NCI-H2227 treated with DMSO at 0.1 percent for 48 hours (cell line): ENCODE data around the gene CD248.
"Not testable (repeated sequence)": the region's sequence is repeated elsewhere in the genome, so short reads cannot be mapped to it uniquely, and the experiment has no call there.

Experiments
- DNase-seq: peaks from one replicate; lab custom pipeline; 2025; lab: John Stamatoyannopoulos, UW

The CD248 gene

DNA sequence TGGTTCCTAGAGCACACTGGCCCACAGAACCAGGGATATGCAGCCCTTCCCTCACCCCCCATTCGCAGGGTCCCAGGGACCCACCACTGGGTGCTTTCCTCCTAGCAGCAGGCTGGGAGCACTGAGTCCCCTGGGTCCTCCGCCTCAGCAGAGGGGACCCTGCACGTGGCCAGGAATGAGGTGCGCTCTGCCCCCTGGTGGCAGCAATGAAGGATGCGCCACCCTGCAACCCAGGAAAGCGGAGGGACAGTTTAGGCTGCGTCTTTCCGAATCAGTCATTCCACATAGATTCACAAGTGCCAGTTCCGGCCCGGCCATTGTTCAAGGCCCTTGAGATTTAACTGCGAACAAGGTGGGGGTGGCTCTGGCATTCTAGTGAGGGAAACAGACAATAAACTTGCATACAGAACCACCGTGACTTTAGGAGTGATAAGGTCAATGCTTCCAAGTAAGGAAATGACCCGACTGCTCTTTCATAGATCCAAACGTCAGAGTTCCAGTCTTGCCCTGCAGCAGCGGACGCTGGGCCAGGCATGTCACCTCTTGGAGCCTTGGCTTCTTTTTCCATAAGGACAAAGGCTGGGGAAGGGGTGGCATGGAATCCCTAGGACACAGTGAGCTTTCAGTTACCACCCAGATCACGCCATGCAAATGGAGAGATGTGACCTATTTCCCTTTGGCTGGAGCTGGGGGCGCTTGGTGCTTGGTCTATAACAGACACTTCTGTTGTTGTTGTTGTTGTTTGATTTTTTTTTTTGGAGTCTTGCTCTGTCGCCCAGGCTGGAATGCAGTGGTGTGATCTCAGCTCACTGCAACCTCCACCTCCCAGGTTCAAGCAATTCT, 11.7 kb upstream of the CD248 start:
- DNase-seq: peak; percentile 46

DNA sequence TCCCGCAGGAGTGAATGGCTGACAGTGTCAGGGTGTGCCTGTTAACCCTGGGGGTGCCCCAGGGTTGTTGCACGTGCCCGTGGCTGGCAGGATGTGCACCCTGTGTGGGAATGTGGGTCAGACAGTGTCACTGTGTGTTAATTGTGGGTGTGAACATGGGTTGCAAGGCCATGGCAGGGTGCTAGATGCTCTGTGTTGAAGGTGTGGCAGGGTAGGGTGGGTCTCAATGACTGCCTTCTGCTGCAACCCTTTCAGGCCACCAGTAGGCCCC, 11.1 kb upstream of the CD248 start:
- DNase-seq: no peak

DNA sequence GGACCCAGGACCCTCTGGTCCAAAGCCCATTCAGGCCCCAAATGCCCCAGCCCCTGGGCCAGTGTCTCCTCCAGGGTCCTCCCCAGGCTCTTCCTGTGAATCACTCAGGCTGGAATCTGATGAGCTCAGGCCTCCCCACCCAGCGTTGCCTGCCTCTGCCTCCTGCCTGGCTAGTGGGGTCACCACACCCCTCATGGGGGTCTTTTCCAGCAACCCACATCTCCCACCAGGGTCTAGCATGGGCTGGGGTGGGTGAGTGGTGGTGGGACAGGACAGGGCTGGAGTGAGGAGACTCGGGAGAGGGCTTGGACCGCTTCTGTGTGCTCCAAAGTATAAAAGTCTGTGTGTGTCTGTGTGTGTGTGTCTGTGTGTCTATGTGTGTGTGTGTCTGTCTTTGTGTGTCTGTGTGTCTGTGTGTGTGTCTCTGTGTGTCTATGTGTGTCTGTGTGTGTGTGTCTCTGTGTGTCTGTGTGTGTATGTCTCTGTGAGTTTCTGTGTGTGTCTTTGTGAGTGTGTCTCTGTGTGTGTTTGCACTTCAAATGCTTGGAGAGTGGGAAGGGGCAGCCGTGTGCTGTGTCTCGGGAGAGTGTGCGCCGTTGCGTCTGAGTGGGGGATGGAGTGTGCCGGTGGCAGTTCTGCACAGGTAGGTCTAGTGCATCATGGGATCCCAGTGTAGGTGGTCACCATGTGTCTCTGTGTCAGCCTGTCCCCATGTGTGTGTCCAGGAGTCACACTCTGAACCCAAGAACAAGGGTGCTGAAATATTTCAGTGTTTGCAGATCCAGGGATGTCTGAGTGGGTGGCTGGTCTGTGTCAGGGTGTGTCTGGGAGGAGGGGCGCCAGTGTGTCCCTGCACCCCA, 10.6 kb upstream of the CD248 start:
- no peak for DNase-seq

DNA sequence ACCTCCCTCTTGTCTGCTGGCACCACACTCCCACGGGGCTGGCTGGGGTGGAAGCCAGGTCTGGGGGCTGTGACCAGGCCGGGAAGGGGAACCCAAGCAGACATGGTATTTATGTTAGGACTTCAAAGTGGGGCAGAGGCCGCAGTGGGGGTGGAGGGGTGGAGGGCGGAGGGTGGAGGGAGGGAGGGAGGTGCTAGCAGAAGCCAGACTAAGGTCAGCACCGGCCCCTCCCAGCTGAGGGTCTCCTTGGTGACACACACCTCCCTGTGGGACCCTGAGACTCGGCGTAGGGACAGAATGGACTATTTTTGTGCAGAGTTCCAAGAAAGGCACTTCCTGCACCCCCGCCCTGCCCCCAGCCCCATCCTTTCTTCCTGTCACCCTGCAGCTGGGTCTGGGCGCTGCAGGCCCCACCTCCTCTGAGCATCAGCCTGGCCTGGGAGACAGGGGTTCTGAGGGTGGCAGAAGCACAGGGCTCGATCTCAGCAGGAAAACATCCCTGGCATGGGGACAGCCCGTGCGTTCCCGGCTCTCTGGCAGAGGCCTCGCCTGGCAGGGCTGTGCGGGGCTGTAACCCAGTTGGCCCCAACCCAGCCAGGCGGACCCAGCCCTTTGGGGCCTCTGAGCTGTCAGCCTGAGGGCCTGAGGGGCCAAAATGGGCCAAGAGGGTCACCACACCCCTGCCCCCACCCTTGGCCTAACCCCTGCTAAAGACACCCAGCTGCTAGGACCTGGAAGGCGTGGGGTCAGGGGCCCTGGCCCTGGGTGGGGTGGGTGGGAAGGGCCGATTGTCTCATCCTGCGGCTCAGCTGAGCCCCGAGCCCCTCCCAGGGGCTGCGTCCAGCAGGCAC, 9.6 kb upstream of the CD248 start:
- no peak for DNase-seq

DNA sequence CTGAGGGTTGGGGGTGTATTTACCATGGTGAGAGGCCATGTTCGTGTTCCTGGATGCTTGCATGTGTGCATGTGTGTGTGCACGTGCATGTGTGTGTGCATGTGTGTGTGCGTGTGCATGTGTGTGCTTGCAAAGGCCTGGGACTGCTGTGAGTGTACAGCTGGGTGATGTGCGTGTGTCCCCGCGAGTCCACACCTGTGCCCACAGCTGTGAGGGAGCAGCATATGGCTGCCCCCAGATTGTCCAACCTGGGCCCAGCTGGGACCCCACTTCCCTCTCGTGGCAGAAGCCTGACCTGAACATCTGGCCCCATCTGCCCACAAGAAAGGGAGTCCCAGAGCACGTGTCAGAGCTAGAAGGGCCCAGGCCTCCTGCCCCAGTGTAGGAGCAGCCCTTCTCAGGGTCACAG, 8.4 kb upstream of the CD248 start:
- no peak for DNase-seq

DNA sequence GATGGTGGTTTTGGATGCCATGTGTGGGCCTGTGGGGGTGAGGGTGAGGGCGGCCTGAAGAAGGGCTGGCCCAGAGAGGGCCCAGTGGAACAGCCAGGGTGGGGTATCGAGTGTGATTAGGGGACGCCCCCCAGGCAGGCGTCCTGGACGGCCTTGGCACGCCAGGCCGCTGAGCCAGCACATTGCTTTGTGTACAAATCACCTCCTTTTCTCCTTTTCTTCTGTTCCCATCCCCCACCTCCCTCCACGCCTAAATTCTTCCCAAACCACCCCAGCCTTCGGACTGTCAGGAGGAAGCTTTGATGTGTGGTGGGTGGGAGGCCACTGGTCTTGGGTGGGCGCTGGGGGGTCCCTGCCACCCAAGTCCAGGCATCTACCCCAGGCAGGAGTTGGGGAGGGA, 7.8 kb upstream of the CD248 start:
- DNase-seq: no peak

DNA sequence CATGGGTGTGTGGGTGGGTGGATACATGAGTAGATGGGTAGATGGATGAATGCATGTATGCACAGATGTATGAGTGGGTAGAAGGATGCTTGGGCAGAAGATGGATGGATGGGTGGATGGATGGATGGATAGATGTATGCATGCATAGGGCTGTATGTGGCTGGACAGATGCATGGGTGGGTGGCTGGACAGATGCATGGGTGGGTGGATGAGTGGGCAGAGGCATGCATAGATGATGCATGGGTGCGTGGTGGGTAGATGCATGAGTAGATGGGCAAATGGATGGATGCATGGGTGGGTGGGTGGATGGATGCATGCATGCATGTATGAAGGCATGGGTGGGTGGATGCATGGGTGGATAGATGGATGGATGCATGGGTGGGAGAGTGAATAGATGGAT, 6.8 kb upstream of the CD248 start:
- DNase-seq: no peak

DNA sequence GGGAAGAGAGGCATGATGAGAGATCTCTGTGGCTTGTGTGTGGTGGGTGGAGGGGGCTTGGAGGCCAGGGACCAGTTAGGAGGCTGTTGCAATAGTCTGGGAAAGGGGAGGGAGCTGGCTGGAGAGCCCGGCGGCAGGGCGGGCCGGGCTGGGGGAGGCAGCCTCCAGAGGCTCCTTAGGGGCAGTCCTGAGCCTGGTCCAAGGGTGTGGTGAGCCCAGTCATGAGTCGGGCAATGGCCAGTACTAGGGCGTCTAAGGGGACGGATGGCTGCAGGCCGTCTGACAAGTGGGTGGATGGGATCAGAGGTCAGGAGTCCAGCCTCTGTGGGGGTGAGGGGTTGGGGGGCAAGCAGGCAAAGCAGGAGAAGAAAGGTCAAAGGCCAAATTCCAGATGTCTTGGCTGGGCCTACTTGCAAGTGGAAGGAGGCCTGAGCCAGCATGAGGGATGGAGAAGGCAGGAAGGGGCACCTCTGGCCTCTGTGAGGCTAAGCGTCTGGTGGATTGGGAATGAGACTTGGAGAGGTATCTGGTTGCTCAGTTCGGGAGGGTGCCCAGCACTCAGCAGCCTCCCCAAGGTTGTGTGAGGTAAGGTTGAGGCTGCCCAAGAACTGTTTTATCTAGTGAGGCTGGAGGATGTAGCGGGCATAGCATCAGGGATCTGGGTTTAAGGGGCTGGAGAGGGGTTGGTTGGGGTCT, 6.0 kb upstream of the CD248 start:
- DNase-seq: no peak

DNA sequence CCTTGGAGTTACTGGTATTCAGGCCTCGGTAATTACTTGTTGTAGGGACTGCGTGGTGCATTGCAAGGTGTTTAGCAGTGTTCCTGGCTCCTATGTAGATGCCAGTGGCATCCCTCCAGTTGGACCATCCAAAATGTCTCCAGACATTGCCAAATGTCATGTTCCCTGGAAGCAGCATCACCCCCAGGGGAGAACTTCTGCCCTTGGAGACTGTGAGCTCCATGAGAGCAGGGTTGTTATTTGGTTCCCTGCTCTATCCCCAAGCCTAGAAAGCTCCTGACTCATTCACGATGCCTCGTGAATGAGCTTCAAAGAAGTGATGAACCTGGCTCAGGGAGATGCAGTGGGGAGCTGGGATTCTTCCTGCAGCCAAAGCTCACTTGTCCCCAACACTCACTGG, 4.8 kb upstream of the CD248 start:
- no peak for DNase-seq

DNA sequence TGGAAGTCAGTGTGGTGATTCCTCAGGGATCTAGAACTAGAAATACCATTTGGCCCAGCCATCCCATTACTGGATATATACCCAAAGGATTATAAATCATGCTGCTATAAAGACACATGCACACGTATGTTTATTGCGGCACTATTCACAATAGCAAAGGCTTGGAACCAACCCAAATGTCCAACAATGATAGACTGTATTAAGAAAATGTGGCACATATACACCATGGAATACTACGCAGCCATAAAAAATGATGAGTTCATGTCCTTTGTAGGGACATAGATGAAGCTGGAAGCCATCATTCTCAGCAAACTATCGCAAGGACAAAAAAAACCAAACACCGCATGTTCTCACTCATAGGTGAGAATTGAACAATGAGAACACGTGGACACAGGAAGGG, 3.9 kb upstream of the CD248 start:
- DNase-seq: not testable (repeated sequence)

DNA sequence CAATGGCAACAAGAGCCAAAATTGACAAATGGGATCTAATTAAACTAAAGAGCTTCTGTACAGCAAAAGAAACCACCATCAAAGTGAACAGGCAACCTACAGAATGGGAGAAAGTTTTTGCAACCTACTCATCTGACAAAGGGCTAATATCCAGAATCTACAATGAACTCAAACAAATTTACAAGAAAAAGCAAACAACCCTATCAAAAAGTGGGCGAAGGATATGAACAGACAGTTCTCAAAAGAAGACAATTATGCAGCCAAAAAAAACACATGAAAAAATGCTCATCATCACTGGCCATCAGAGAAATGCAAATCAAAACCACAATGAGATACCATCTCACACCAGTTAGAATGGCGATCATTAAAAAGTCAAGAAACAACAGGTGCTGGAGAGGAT, 3.4 kb upstream of the CD248 start:
- DNase-seq: not testable (repeated sequence)

DNA sequence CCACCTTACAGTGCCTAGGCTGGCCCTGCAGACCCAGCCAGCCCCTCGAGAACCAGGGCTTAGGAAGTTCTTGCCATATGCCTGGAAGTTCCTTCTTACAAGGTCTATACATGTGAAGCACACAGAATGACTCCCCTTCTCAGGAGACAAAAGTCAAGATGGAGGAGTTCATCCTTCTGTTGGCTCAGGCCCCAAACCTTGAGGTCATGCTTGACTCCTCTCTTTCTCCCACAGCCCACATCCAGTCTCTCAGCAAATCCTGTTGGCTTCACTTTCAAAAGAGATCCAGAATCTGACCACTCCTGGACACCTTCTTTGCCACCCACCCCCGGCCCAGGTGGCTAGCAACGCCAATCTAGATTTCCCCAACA, 1.7 kb upstream of the CD248 start:
- no peak for DNase-seq

DNA sequence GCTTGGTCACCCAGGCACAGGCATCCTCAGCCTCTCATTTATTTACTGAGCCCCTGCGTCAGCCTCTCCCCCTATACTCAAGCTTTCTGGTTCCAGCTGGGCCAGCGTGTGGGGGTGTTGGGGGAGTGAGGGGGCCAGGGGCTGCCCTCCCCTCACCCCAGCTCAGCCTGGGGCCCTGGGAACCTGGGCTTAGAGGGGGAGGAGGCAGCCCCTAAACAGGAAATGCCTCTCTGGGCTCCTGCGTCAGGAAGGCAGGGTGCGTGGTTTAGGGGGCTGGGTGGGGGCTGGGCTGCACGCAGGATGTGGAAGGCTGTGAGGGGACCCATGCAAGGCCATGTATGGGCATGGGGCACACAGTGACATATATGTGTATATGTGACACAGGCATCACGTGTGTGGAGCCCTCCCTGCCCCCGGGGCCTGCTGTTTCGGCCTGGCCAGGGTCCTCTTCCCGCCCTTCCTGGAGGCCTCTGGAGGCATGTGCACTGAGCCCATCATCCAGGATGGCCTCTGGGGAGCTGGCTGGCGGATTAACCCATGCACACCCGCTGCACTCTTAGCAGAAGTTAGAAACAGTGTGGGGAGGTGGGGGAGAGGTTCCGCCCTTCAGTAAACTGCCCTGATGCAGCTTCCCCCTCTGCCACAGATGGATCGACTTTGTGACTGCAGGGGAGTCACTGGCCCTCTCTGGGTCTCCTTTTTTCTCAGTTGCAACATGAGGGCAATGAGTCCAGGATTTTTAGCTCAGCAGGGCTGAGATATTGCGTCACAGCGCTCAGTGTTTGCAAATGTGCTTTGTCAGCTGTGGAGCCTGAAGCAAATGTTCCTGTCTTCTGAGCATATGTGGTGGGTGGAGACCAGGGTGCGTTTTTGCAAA, 1.1 kb upstream of the CD248 start:
- DNase-seq: no peak

DNA sequence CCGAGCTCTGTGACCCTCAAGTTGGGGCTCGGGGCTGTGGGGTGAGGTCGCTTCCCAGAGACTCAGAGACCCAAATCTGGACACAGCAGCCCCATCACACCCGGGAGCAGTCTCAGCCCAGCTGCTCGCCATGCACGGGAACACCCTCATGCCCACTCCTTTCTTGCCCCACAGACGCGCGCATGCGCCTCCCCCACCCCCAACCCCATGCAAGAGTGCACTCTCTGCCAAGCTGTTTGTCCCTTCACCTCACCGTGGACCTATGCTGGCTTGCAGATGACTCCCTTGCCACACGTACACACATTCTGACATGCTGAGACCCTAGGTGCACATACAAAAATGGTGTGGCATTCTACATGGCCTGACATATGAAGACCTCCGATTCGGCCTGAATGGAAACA, 478 bp upstream of the CD248 start:
- DNase-seq: no peak

DNA sequence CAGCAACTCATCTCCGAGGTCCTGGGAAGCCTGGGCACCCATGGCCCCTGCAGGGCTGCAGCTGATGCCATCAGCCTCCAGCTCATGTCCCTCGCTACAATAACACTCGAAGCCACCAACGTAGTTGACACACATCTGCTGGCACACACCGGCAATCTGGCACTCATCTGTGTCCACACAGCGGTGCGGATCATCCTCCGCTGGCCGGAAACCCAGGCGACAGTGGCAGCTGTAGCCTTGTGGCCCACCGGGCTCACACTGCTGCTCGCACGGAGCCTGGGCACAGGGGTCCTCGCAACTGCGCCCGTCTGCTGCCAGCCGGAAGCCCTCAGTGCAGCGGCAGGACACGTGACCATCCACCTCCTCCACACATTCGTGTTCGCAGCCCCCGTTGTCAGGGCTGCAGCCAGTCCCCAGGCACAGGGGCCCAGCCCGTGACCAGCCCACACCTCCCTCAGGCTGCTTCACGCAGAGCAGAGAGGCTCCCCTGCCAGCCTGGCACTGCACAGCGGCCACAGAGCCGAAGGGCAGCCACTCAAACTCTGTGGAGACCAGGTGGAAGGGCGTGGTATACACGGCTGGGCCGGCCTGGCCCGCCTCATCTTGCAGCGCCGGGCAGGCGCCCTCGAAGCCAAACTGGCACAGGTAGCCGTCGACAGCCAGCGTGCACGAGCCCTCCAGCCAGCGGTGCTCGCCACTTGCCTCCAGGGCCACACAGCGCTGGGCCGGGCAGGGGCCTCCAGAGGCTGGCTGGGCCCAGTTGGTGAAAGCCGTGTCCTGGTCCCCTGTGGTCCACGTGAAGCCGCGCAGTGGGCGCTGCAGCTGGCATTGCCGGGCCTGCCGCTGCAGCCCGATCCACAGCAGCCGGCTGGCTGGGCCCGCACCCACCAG, 678 bp downstream of the CD248 start:
- DNase-seq: no peak

DNA sequence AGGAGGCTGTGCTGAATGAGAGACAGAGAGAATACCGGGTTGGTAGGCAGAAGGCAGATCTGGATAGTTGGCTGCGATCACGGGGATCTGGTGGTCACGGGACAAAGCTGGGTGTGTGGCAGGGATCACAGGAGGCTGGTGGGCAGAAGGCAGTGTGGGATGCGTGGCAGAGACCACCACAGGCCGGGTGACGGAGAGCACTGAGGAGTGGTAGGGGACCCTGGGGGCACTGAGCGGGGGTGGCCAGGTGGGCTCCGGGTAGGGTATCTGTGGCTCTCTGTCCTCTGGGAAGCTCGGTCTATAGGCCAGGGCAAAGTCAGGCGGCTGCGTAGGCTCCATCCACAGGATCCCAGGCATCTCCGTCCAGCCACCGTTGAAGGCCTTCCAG, 1.4 kb downstream of the CD248 start:
- DNase-seq: no peak

DNA sequence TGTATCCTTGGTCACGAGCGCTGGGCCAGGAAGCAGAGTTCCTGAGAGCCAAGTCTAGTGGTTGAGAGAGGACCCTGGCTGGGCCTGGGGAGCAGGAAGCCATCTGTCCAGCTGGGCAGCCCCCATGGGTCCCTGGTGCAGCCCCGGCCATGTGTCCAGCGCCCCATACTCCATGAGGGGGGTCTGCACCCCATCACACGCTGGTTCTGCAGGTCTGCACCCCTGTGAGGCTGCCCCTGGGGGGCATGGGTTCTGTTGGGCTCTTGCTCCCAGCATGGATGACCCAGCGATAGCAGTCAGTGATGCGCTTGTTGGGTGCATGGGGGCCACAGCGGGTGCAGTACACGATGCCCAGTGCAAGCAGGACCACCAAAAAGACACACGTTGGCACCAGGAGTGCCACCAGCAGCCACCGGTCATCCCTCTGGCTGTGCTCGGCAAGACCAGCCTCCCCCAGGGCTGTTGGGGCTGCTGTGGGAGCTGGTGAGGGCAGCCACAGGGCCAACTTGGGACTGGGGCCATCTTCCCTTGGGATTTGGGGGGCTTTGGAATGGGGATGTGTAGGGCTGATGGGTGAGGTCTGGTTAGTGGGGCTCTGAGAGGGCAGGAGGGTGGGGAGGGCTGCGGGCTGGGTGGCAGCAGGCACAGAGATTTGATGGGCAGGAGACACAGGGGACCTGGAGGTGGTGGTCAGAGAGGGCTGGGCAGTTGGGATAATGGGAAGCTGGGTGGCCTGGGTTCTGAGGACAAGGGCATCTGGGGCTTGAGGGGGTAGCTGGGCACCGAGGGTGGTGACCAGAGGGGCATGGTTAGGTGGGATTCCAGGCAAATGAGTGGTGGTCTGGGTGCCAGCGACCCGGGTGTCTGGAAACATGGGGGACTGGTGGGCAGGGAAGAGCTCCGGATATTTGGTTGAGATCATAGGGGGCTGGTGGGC, 2.0 kb downstream of the CD248 start:
- no peak for DNase-seq

DNA sequence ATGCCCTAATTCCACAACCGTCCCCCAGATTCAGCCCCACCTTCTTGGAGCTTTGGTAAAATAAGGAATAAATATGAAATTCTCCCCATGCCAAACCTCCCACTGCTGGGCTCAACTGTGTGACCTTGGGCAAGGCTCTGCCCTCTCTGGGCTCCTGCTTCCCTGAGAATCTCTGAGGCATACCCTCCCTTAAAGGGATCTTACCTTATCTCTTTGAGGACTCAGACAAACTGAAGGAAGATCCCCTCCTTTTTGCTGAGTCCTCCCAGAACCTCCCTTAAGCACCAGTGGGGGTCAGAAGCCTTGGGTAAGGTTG, 2.7 kb downstream of the CD248 start:
- DNase-seq: no peak
